ENCODE results near the gene CPEB4. TPM values are rescaled to one million over a fixed set of nuclear protein-coding genes. Genes with fewer than 3 reads are reported as not detected.

CPEB4 gene
- total and polyA plus RNA-seq, 9 of the 15 experiments (the other 6 are each of a cell fraction or from before 2014, with no cell fraction given), result 7.4 to 21.3 (median 12.4) TPM

- TF ChIP-seq PRDM10 (IDR thresholded peaks at IDR 0.05; ENCODE audit: partially characterized antibody), result peak; percentile 74
- TF ChIP-seq ARID1B (IDR thresholded peaks at IDR 0.05), result no peak
- TF ChIP-seq EHMT2 (IDR thresholded peaks at IDR 0.05), result no peak
- TF ChIP-seq SMAD4 (CRISPR knock-in tag; conservative IDR thresholded peaks at IDR 0.05), result peak; percentile 37; the same call in 1 of the 2 replicates
- 0 out of 2 replicates have a peak, but pooled peaks have one; percentile 63 for TF ChIP-seq ZNF644 (tag; IDR thresholded peaks at IDR 0.05; ENCODE audit: low read depth)
- TF ChIP-seq ZBTB7A (IDR thresholded peaks at IDR 0.05; ENCODE audit: borderline replicate concordance, control insufficient read depth, low read depth, low read length), result peak; percentile 11; the same call in 1 of the 2 replicates
- peak in 1 of 3 experiments; percentile 5 for TF ChIP-seq YY1 (IDR thresholded peaks at IDR 0.05; ENCODE audit: borderline replicate concordance in 1 of 3, control insufficient read depth in 1 of 3, extremely low read depth in 1 of 3, insufficient read depth in 3 of 3, insufficient read length in 1 of 3, insufficient replicate concordance in 2 of 3, low read depth in 1 of 3, low read length in 2 of 3)
- peak; percentile 85 for TF ChIP-seq ZNF384 (IDR thresholded peaks at IDR 0.05; ENCODE audit: low read depth, low read length)
- TF ChIP-seq, protein P1, sequence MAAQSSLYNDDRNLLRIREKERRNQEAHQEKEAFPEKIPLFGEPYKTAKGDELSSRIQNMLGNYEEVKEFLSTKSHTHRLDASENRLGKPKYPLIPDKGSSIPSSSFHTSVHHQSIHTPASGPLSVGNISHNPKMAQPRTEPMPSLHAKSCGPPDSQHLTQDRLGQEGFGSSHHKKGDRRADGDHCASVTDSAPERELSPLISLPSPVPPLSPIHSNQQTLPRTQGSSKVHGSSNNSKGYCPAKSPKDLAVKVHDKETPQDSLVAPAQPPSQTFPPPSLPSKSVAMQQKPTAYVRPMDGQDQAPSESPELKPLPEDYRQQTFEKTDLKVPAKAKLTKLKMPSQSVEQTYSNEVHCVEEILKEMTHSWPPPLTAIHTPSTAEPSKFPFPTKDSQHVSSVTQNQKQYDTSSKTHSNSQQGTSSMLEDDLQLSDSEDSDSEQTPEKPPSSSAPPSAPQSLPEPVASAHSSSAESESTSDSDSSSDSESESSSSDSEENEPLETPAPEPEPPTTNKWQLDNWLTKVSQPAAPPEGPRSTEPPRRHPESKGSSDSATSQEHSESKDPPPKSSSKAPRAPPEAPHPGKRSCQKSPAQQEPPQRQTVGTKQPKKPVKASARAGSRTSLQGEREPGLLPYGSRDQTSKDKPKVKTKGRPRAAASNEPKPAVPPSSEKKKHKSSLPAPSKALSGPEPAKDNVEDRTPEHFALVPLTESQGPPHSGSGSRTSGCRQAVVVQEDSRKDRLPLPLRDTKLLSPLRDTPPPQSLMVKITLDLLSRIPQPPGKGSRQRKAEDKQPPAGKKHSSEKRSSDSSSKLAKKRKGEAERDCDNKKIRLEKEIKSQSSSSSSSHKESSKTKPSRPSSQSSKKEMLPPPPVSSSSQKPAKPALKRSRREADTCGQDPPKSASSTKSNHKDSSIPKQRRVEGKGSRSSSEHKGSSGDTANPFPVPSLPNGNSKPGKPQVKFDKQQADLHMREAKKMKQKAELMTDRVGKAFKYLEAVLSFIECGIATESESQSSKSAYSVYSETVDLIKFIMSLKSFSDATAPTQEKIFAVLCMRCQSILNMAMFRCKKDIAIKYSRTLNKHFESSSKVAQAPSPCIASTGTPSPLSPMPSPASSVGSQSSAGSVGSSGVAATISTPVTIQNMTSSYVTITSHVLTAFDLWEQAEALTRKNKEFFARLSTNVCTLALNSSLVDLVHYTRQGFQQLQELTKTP (IDR thresholded peaks at IDR 0.05; ENCODE audit: low read depth in 1 of 2, partially characterized antibody in 2 of 2), result peak in 1 of 2 experiments; percentile 27
- TF ChIP-seq, protein P2, sequence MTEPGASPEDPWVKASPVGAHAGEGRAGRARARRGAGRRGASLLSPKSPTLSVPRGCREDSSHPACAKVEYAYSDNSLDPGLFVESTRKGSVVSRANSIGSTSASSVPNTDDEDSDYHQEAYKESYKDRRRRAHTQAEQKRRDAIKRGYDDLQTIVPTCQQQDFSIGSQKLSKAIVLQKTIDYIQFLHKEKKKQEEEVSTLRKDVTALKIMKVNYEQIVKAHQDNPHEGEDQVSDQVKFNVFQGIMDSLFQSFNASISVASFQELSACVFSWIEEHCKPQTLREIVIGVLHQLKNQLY (CRISPR knock-in tag; conservative IDR thresholded peaks at IDR 0.05), result no peak
- TF ChIP-seq ATF3 (IDR thresholded peaks at IDR 0.05), result peak; percentile 69
- TF ChIP-seq ATF3 (CRISPR knock-in tag; conservative IDR thresholded peaks at IDR 0.05), result no peak
- TF ChIP-seq MCM7 (IDR thresholded peaks at IDR 0.05), result no peak
- peak; percentile 85 for TF ChIP-seq SPI1 (IDR thresholded peaks at IDR 0.05; ENCODE audit: borderline replicate concordance, low read depth, low read length)
- TF ChIP-seq ETV5 (CRISPR knock-in tag; IDR thresholded peaks at IDR 0.05; ENCODE audit: low read depth), result 0 out of 2 replicates have a peak, but pooled peaks have one; percentile 17
- TF ChIP-seq MYC (IDR thresholded peaks at IDR 0.05; ENCODE audit: low read depth, low read length), result peak; percentile 33; the same call in 1 of the 2 replicates
- TF ChIP-seq MYC (CRISPR knock-in tag; IDR thresholded peaks at IDR 0.05; ENCODE audit: borderline replicate concordance, low read depth), result no peak
Observed at GRCh38 chr5:173866243-173866857, 21.8 kb upstream of the CPEB4 start (continued).
